Spinal cord (tissue), 4 donors: ENCODE results near the gene KLHDC8B. TPM values are rescaled to one million over a fixed set of nuclear protein-coding genes. Genes with fewer than 3 reads are reported as not detected.

Experiments used
- polyA plus RNA-seq, 2 donors: library from polyadenylated mRNA; unstranded; fragments of 120-200 nt; gene quantifications; one replicate each; pipeline ENCODE4 v1.2.1, GENCODE V29; 2013; ENCODE audit not compliant: insufficient read length in 2 of 2
- total RNA-seq, 2 donors: library from RNA; depleted of rRNA in 1 of 2; stranded (reverse); fragments of 120-200 nt in 1 of 2; fragments of >200 nt in 1 of 2; gene quantifications; one replicate each; pipeline versions ENCODE4 v1.2.3 to v1.2.4, GENCODE V29; 2013 to 2014

KLHDC8B gene
- total and polyA plus RNA-seq, 4 donors, result 20.0 to 61.6 (median 36.7) TPM

Other genes starting within 250 kb of the KLHDC8B start
- 10 to 100 TPM; 58.4 to 69.0 TPM for gene P4HTM, start 181.4 kb upstream of the KLHDC8B start, total RNA-seq
- gene P4HTM, start 181.4 kb upstream of the KLHDC8B start, polyA plus RNA-seq, result 10 to 100 TPM; 70.7 to 82.7 TPM
- 100 to 1,000 TPM in 1 of 2 donors, 10 to 100 TPM in 1; 81.7 to 152 TPM for gene WDR6, start 164.2 kb upstream of the KLHDC8B start, total RNA-seq
- 100 to 1,000 TPM; 234 to 241 TPM for gene WDR6, start 164.2 kb upstream of the KLHDC8B start, polyA plus RNA-seq
- 10 to 100 TPM; 35.7 to 51.3 TPM for gene DALRD3, start 153.0 kb upstream of the KLHDC8B start, total RNA-seq
- 10 to 100 TPM; 83.8 to 85.7 TPM for gene DALRD3, start 153.0 kb upstream of the KLHDC8B start, polyA plus RNA-seq
- 10 to 100 TPM; 37.0 to 97.0 TPM for gene NDUFAF3, start 149.5 kb upstream of the KLHDC8B start, total RNA-seq
- gene NDUFAF3, start 149.5 kb upstream of the KLHDC8B start, polyA plus RNA-seq, result 10 to 100 TPM; 69.0 to 79.9 TPM
- gene IMPDH2, start 142.2 kb upstream of the KLHDC8B start, total RNA-seq, result 100 to 1,000 TPM; 143 to 215 TPM
- gene IMPDH2, start 142.2 kb upstream of the KLHDC8B start, polyA plus RNA-seq, result 100 to 1,000 TPM; 139 to 150 TPM
- 100 to 1,000 TPM in 1 of 2 donors, 10 to 100 TPM in 1; 84.6 to 104 TPM for gene QRICH1, start 77.5 kb upstream of the KLHDC8B start, total RNA-seq
- 10 to 100 TPM; 62.9 to 80.1 TPM for gene QRICH1, start 77.5 kb upstream of the KLHDC8B start, polyA plus RNA-seq
- 100 to 1,000 TPM; 122 to 187 TPM for gene QARS1, start 66.8 kb upstream of the KLHDC8B start, total RNA-seq
- 100 to 1,000 TPM; 136 to 159 TPM for gene QARS1, start 66.8 kb upstream of the KLHDC8B start, polyA plus RNA-seq
- gene USP19, start 50.8 kb upstream of the KLHDC8B start, total RNA-seq, result 10 to 100 TPM; 32.5 to 45.0 TPM
- gene USP19, start 50.8 kb upstream of the KLHDC8B start, polyA plus RNA-seq, result 10 to 100 TPM; 46.9 to 54.4 TPM
- gene LAMB2, start 38.5 kb upstream of the KLHDC8B start, total RNA-seq, result 100 to 1,000 TPM; 225 to 536 TPM
- 100 to 1,000 TPM; 160 to 221 TPM for gene LAMB2, start 38.5 kb upstream of the KLHDC8B start, polyA plus RNA-seq
- gene CCDC71, start 5.3 kb upstream of the KLHDC8B start, total RNA-seq, result 10 to 100 TPM in 1 of 2 donors, 1 to 10 TPM in 1; 9.7 to 23.1 TPM
- gene CCDC71, start 5.3 kb upstream of the KLHDC8B start, polyA plus RNA-seq, result 10 to 100 TPM; 17.5 to 19.7 TPM
- gene C3orf62, start 105.6 kb downstream of the KLHDC8B start, total RNA-seq, result 1 to 10 TPM; 4.5 to 6.1 TPM
- 10 to 100 TPM; 12.6 to 19.5 TPM for gene C3orf62, start 105.6 kb downstream of the KLHDC8B start, polyA plus RNA-seq
- 10 to 100 TPM; 30.9 to 34.0 TPM for gene USP4, start 168.5 kb downstream of the KLHDC8B start, total RNA-seq
- gene USP4, start 168.5 kb downstream of the KLHDC8B start, polyA plus RNA-seq, result 10 to 100 TPM; 63.4 to 80.1 TPM
- 100 to 1,000 TPM in 1 of 2 donors, 10 to 100 TPM in 1; 71.2 to 168 TPM for gene GPX1, start 186.8 kb downstream of the KLHDC8B start, total RNA-seq
- 100 to 1,000 TPM; 190 to 201 TPM for gene GPX1, start 186.8 kb downstream of the KLHDC8B start, polyA plus RNA-seq
- gene RHOA, start 240.4 kb downstream of the KLHDC8B start, total RNA-seq, result 100 to 1,000 TPM; 286 to 331 TPM
- 100 to 1,000 TPM; 434 to 442 TPM for gene RHOA, start 240.4 kb downstream of the KLHDC8B start, polyA plus RNA-seq
- 10 to 100 TPM; 22.5 to 29.5 TPM for gene TCTA, start 240.8 kb downstream of the KLHDC8B start, total RNA-seq
- gene TCTA, start 240.8 kb downstream of the KLHDC8B start, polyA plus RNA-seq, result 10 to 100 TPM; 33.5 to 38.0 TPM